Erythroblast (primary cell): ENCODE data around the gene TMEM181.

ENCODE experiments used
- GATA1 ChIP-seq: IDR thresholded peaks from 2 replicates; pipeline ENCODE4 v1.6.1; 2011; ENCODE audit warnings: low read depth, mild to moderate bottlenecking, control low read depth, low read length, moderate library complexity
- POLR2A ChIP-seq: IDR thresholded peaks from 2 replicates; pipeline ENCODE4 v1.6.1; 2011; ENCODE audit warnings: mild to moderate bottlenecking, low read length

DNA sequence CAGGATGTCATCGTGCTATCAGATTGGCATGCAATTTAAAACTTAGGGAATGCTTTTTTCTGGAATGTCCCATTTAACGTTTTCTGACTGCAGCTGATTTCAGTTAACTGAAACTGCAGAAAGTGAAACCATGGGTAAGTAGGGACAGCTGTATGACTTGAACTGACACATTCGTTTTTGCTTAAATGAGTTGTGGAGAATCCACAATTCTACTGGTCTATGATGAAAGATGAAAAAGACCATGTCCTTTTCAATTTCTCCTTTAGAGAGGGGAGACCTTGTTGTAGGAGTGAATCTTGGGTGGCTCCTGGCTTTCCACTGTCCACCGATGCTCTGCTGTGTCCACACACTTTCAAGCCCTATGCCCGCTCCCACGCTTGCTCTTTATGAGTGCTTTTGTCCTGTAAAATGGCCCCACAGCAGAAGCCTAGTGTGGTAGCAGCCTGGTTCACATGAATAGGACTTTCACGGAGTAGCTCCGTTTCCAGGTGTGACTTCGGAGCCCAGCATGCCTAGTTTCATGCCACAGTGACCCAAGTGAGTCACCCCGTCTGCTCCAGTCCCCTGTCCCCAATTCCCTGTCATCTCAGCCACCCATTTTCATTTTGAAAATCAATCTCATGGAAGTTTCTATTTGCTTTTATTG lies 62.8 kb downstream of the TMEM181 start:
- TF ChIP-seq POLR2A (no peak), GATA1 (no peak)
